Activated CD8-positive, alpha-beta memory T cell treated with anti-CD3 and anti-CD28 coated beads, Interleukin-2, amount 50 U/mL, for 48 hours (primary cell): Measurements from ENCODE around the gene PLGRKT.
A peak's percentile ranks its signal among the peaks of the same experiment; 100 is the strongest.
"Not testable (repeated sequence)": the region's sequence is repeated elsewhere in the genome, so short reads cannot be mapped to it uniquely, and the experiment has no call there.

Experiments used
- DNase-seq: peaks from one replicate; pipeline ENCODE4 v3.0.0-alpha.2; 2020

Gene PLGRKT

GRCh38 chr9:5450359-5451091 is 12.8 kb upstream of the PLGRKT start, which contains the start of gene CD274:
TSS of gene CD274 (plus strand) at chr9:5450542. CDS start at chr9:5456114, 5,572 bp downstream.
- peak; percentile 92 for DNase-seq

DNA sequence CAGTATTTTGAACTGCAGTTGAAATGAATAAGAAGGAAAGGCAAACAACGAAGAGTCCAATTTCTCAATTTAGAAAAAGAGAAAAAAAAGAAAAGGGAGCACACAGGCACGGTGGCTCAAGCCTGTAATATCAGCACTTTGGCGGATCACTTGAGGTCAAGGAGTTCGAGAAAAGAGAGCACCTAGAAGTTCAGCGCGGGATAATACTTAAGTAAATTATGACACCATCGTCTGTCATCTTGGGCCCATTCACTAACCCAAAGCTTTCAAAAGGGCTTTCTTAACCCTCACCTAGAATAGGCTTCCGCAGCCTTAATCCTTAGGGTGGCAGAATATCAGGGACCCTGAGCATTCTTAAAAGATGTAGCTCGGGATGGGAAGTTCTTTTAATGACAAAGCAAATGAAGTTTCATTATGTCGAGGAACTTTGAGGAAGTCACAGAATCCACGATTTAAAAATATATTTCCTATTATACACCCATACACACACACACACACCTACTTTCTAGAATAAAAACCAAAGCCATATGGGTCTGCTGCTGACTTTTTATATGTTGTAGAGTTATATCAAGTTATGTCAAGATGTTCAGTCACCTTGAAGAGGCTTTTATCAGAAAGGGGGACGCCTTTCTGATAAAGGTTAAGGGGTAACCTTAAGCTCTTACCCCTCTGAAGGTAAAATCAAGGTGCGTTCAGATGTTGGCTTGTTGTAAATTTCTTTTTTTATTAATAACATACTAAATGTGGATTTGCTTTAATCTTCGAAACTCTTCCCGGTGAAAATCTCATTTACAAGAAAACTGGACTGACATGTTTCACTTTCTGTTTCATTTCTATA is 12.0 kb upstream of the PLGRKT start:
- no peak for DNase-seq

DNA sequence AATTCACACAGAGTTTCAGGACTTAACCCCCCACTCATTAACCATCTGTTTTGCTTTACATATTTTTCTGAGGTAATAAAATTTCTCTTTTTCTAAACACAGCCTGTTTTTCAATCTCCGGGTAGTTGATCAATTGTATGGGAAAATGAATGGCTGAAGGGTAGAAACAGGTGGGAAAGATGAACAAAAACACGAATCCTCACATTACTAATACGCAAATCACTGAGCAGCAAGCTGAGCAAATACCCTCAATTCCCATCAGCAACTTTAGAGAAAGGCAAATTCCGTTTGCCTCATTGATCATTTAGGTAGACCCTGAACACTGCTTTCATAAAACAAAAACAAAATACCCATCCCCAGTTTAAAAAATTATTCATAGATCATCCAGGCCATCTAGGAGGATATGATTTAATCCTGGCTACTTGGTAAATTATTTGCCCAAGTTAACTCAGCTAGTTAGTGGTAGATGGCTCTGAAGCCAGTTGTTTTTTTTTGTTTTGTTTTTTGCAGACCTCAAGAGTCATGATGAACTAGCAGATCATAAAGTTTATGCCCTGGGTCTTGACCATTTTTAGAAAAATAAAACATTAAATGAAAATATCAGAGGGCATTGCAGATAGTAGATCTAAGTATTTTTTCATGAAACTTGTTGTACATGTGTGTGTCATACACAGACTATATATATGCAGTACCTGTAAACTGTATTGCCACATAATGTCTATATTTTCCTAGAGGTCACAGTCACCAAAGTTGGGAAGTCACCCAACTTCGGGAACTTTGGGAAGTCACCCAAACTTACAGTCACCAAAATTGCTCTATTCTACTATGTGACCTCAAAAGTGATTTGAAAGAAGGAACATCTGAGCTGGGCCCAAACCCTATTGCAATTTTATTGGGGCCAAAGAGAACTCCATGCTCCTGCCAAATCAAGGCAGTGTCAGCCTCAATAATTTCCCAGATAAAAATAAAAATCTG is 11.0 kb upstream of the PLGRKT start:
- DNase-seq: no peak

- DNase-seq: no peak
These were observed 10.3 kb upstream of the PLGRKT start for GRCh38 chr9:5448016-5448415.

DNA sequence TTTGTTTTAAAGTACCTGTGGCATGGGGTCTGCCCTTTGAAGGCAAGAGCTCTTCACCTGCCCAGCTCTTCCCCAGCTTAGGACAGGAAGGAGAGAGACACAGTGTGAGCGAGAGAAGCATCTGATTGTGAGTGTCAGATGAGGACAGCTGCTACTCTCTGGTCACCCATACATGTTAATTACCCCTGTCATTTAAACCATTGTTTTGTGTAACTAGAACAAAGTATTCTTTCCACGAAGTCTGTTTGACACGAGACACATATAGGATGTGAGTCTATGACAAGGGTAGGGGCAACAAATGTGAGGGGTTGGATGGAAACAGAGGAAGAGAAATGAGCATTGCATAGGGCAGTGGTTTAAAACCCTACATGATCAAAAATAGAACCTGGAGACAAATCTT is 9.6 kb upstream of the PLGRKT start:
- DNase-seq: no peak

DNA sequence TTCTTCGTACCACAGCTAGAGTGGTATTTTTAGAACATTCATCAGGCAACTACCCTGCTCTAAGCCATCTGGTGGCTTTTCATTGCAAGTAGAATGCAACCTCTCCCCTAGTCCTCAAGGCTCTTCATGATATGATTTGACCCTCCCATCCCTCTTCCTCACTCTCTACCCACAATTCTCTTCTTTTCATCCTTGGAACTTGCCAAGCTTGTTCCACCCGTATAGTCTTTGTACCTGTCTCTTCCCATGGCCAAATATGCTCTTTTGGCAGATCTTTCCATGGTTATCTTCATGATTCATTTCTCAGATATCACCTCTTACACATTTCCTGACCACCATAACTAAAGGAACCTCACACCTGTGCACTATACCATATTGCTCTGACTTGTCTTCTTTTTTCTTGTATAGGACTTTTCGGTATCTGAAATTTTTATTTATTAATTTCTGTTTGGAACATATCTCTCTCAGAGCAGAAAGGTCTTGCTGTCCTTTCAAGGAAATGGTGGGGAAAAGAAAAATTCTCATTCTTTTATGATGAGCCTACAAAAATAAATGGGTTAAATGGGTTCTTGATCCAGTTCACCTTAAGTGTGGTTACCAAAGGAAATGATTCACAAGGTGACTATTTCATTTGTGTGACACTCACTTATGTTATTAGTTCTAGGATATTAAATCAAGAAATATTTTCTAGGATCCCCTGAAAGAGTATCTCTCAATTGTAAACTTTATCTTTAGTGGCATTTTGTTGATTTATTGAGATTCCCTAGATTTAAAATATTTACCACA is 8.9 kb upstream of the PLGRKT start:
- no peak for DNase-seq

DNA sequence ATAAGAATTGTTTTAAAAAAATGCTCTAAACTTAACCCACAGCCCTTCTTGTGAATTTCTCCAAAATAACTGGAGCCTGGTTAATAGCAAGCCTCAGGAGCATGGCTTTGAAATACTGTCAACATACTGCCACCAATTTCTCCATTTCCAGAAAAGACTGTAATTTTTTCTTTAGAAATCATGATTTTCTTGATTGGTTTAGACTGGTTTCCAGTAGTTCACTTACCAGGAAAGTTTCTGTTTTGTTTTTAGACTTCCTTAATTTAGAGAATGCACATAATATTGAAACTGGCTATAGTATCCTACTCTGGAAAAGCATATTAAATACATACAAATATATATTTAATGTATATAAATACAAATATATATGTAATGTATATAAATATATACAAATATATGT is 8.2 kb upstream of the PLGRKT start:
- no peak for DNase-seq

DNA sequence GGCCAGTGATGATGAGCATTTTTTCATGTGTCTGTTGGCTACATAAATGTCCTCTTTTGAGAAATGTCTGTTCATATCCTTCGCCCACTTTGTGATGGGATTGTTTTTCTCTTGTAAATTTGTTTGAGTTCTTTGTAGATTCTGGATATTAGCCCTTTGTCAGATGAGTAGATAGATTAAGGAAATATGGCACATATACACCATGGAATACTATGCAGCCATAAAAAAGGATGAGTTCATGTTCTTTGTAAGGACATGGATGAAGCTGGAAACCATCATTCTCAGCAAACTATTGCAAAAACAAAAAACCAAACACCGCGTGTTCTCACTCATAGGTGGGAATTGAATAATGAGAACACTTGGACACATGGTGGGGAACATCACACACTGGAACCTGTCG is 7.4 kb upstream of the PLGRKT start:
- DNase-seq: not testable (repeated sequence)

- DNase-seq: no peak
These were observed 6.1 kb upstream of the PLGRKT start for GRCh38 chr9:5443850-5444249.

- no peak for DNase-seq
These were observed 4.8 kb upstream of the PLGRKT start for GRCh38 chr9:5442400-5443011.

GRCh38 chr9:5441043-5441442 is 3.3 kb upstream of the PLGRKT start:
- no peak for DNase-seq

DNA sequence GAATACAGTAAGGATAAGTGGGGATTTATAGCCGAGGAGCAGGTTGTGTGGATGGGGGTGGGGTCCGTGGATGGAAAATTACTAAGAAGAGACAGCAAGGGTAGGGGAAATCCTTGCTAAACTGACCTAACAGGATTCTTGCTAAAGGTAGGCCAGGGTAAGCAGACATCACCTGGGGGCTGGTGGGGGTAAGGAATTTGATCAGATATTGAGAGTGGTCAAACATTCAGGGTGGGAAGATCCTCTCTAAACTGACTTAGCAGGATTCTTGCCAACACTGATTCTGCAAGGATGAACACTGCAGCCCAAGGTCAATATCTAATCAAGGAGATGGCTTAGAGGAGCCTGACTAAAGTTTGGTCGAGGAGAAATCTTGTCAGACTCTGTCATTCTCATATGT is 2.7 kb upstream of the PLGRKT start:
- DNase-seq: no peak

DNA sequence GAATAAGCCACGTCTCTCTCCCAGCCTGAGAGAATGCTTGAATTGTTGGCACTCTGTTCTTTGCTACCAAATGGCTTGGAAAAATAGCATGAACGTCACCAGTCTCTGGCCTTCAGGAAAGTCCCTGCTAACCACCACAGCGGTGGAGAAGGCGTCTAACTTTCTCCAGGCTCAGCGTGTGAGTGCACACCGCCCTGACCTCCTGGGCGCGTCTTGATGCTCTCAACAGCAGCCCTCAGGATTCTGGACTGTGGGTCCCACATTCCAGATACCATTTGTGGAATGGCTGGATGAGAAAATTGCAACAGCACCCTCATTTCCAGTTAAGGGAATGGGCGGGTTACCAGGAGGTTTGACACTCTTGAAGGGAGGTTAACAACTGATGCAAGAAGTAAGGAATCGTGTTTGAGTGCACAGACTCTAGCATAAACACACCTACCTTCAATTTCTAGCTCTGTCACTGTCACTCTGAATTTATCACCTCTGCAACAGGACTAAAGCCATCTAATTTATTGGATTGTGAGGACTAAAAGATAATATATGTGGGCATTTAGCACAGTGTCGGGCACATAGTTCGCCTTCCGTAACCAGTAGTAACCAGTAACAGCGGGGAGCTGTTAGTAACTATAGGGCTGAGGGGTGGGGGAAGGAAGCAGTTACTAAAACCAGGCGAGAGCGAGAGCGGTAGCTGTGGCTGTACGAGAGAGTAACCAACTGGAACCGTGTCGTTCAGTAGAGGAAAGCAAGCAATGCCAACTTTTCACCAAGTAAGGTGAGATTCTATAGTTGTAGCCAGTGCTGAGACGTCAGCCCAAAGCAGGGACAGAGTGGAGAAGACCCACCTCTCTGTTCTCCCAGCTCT is 807 bp upstream of the PLGRKT start:
- peak; percentile 76 for DNase-seq

DNA sequence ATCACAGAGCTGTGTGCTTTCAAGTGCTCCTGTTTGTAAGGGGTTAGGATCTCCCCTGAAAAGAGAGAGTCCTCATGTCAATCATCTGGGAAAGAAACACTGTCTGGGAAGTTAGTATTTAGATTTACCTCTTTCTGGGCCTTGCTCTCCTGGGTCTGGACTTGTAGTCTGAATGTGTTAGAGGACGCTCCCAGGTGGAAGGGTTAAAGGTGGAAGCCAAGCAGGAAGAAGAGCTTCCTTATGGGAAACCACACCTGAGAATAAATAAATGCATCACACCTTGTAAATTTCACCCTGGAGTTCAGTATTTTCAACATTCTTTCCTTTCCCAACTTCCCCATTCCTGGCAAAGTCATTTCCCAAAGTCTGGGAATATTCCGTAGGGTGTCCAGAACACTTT is 1.3 kb downstream of the PLGRKT start:
- DNase-seq: no peak

DNA sequence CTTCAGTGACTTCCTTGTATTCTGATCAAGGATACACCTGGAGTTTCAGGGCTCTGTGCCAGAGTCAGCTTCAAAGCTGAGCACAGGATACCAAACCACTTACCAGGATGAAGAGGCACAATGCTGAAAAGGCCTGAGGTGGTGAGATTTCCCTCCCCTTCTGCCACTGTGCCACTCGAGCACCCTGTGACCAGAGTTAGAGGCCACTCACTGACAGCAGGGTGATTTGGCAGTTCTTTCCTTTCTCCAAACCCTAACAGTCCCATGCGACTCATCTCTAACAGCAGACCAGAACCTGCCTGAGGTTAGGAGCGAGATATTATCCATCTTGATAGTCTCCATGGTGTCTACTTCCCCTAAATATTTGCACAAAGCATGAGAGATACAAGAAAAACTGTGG is 1.8 kb downstream of the PLGRKT start:
- no peak for DNase-seq

DNA sequence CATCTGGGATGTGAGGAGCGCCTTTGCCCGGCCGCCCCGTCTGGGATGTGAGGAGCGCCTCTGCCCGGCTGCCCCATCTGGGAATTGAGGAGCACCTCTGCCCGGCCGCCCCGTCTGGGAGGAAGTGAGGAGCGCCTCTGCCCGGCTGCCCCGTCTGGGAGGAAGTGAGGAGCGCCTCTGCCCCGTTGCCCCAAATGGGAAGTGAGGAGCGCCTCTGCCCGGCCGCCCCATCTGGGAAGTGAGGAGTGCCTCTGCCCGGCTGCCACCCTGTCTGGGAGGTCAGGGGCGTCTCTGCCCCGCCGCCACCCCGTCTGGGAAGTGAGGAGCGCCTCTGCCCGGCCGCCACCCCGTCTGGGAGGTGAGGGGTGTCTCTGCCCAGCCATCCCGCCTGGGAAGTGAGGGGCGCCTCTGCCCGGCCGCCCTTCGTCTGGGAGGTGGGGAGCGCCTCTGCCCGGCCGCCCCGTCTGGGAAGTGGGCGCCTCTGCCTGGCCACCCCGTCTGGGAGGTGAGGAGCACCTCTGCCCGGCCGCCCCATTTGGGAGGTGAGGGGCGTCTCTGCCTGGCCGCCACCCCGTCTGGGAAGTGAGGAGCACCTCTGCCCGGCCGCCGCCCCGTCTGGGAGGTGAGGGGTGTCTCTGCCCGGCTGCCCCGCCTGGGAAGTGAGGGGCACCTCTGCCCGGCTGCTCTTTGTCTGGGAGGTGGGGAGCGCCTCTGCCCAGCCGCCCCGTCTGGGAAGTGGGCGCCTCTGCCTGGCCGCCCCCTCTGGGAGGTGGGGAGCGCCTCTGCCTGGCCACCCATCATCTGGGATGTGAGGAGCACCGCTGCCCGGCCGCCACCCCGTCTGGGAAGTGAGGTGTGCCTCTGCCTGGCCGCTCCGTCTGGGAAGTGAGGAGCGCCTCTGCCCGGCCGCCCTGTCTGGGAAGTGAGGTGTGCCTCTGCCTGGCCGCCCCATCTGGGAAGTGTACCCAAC is 3.6 kb downstream of the PLGRKT start:
- DNase-seq: not testable (repeated sequence)

GRCh38 chr9:5433328-5433727 is 4.4 kb downstream of the PLGRKT start:
- not testable (repeated sequence) for DNase-seq

- DNase-seq: not testable (repeated sequence)
These were observed 4.8 kb downstream of the PLGRKT start for GRCh38 chr9:5432890-5433289.

GRCh38 chr9:5430912-5431311 is 6.8 kb downstream of the PLGRKT start:
- no peak for DNase-seq
